Loucy (cell line): ENCODE measurements around the gene ST3GAL5.

Experiments used
- CTCF ChIP-seq: fragments of 200-600 bp; sonication (generic); conservative IDR thresholded peaks from 2 replicates; pipeline ENCODE4 v1.5.1; 2014; ENCODE audit warnings: mild to moderate bottlenecking, antibody characterized with exemption, low read length
- EZH2phosphoT487 ChIP-seq: fragments of 200-600 bp; IDR thresholded peaks from 2 replicates; pipeline ENCODE4 v1.6.1; 2018; ENCODE audit warnings: antibody characterized with exemption, mild to moderate bottlenecking, moderate library complexity, borderline replicate concordance

DNA sequence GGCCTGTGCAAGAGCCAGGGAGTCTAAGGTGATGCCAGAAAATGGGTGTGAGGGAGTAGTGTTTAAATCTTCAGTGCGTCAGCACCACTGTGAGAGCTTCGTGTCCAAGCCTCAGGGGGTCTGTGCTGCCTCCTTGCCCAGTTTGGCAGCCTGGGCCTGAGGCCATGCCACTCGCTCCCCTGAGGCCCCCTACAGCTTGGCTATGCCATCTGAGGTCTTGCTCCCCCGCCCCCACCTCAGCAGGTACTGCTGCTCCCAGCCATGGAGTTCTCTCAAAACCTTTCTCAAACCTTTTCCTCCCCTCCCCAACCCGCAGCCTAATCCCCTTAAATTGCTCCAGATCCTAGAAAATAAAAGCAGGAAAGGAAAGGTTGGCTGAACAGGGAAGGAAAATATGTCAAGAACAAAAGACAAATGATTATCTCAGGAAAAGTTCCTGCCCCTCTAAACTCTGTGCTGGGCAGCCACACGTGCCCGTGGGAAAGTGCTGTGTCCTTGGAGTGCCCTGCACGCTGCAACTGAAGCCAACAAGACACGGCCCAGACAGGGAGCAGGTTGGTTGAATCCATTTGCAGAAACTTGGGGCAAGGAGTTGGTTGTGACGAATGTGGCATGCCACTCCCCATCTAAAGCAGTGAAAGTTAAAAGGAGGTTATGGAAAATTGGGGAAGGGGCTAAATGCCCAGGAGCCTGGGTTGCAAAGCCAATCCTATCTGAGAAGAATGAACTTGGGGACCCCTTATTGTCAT lies 73.8 kb downstream of the ST3GAL5 start:
- no peak for TF ChIP-seq CTCF
- no peak for TF ChIP-seq EZH2phosphoT487
